ENCODE measurements around the gene CEP112. TPM values are rescaled to one million over a fixed set of nuclear protein-coding genes. Genes with fewer than 3 reads are reported as not detected.

Gene CEP112
- total RNA-seq, 1 experiment from 2014 or later = 6.1 TPM

- DNase-seq (ENCODE audit: low spot score) = no peak
- peaks cover 29% of the 10 kb centered on the region for H3K36me3 Mint-ChIP-seq
- POLR2A ChIA-PET = no interaction called here
- no peak overlapping the region for H3K27ac Mint-ChIP-seq
- H3K27me3 Mint-ChIP-seq (ENCODE audit: low read depth) = no peaks in the 10 kb centered on the region; the same call in 1 of the 2 replicates
- CTCF ChIA-PET = no interaction called here
- H3K4me1 Mint-ChIP-seq = 0 out of 2 replicates have a peak, but pooled peaks cover 4% of the 10 kb centered on the region
- no peak overlapping the region for H3K4me3 Mint-ChIP-seq
- no peak for ATAC-seq
- TF ChIP-seq ZNF263 (CRISPR knock-in tag; IDR thresholded peaks at IDR 0.05; ENCODE audit: low read depth) (no peak), ZNF121 (CRISPR knock-in tag; IDR thresholded peaks at IDR 0.05) (no peak), ARID4B (CRISPR knock-in tag; IDR thresholded peaks at IDR 0.05; ENCODE audit: borderline replicate concordance) (no peak), E2F4 (CRISPR knock-in tag; IDR thresholded peaks at IDR 0.05; ENCODE audit: borderline replicate concordance, low read depth) (no peak), ZBTB43 (CRISPR knock-in tag; IDR thresholded peaks at IDR 0.05) (no peak), ERG (CRISPR knock-in tag; IDR thresholded peaks at IDR 0.05) (no peak), SMAD3 (CRISPR knock-in tag; IDR thresholded peaks at IDR 0.05; ENCODE audit: borderline replicate concordance) (no peak), ZNF423 (CRISPR knock-in tag; IDR thresholded peaks at IDR 0.05) (no peak), STAT6 (CRISPR knock-in tag; conservative IDR thresholded peaks at IDR 0.05; ENCODE audit: low read depth) (no peak), TCF7 (CRISPR knock-in tag; IDR thresholded peaks at IDR 0.05; ENCODE audit: low read depth) (no peak), ZNF396 (CRISPR knock-in tag; IDR thresholded peaks at IDR 0.05; ENCODE audit: borderline replicate concordance) (no peak), GTF2I (CRISPR knock-in tag; conservative IDR thresholded peaks at IDR 0.05) (no peak), ZNF219 (CRISPR knock-in tag; IDR thresholded peaks at IDR 0.05; ENCODE audit: borderline replicate concordance) (no peak), ESRRA (CRISPR knock-in tag; IDR thresholded peaks at IDR 0.05; ENCODE audit: borderline replicate concordance) (no peak), ETV6 (CRISPR knock-in tag; IDR thresholded peaks at IDR 0.05) (no peak), NFE2L1 (CRISPR knock-in tag; IDR thresholded peaks at IDR 0.05) (no peak), FOXP4 (CRISPR knock-in tag; IDR thresholded peaks at IDR 0.05) (no peak), JAZF1 (CRISPR knock-in tag; IDR thresholded peaks at IDR 0.05) (no peak)
- peaks cover 46% of the 10 kb centered on the region for H3K9me3 Mint-ChIP-seq
Measured at GRCh38 chr17:65811043-65811442, 380.9 kb downstream of the CEP112 start.

Data from WTC11 (cell line).